ENCODE results near the gene METAP1D. TPM values are rescaled to one million over a fixed set of nuclear protein-coding genes. Genes with fewer than 3 reads are reported as not detected.

METAP1D gene
- total RNA-seq, 5 donors from 2014 or later (not counting 1 experiment from before 2014, with no cell fraction given), result 7.6 to 11.4 (median 10.1) TPM

DNA sequence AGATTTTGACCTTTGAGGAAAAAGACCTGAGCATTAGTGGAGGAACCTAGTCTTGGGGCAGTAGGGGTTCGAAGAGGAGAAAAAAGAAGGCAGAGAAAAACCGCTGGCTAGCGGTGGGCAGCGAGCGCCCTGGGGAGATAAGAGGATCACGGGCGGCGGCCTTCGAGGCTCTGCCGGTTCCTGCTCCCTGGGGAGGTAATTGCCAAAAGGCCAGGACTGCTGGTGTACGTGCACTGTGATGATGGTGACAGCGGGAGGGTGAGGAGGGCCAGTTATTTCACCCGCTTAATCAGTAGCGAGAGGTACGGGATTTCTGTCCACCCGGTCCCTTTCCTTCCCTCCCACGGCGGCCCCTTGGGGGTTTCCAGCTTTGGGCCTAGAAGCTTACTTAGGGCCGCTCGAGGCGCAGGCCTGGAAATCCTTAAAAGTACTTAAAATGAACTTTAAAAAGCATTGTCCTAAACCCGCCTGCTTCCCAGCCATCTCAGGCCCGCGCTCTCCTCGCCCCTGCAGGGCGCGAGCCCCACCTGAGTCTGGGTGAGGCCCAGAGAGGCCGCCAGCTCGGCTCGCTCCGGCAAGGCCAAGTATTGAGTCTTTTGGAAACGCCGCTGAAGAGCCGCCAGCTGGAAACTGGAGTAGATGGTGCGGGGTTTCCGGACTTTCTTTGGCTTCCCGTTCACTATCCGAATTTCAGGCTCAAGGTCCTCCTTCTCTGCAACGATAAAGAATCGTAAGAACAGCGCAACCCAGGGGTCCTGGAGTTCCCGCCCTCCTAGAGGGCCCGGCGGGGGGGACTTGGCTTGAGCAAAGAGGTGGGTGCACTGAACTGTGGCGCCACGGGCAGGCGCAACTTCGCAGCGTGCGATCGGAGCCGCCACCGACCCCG, 101.4 kb downstream of the METAP1D start:
- peaks cover 49 to 65% (median 60%) of the 10 kb centered on the region in 3 donors for H3K4me1 Mint-ChIP-seq
- H3K27me3 ChIP-seq (replicated peaks in 1 of 2; ENCODE audit: control insufficient read depth in 2 of 2, extremely low read depth in 1 of 2, insufficient read depth in 2 of 2, low read length in 1 of 2), result peaks cover 17 to 94% of the 10 kb centered on the region in 2 experiments
- peaks cover 52 to 82% of the 10 kb centered on the region in 2 donors for H3K27me3 Mint-ChIP-seq
- ATAC-seq (replicated peaks in 1 of 4), result peak in 1 of 4 experiments; percentile 9
- H3K4me3 ChIP-seq (ENCODE audit: control insufficient read depth in 1 of 2, extremely low read depth in 1 of 2, low read length in 1 of 2), result peak overlapping the region; percentile 52 to 77
- peak overlapping the region; percentile 75 to 86 (median 75) for H3K4me3 Mint-ChIP-seq
- 12% methylated on average over 45 of the region's 54 CpGs for WGBS (ENCODE audit: insufficient coverage)
- H3K9me3 ChIP-seq, result no peaks in the 10 kb centered on the region
- no peaks in the 10 kb centered on the region for H3K36me3 Mint-ChIP-seq
- H3K36me3 ChIP-seq (ENCODE audit: control insufficient read depth in 2 of 2, extremely low read depth in 1 of 2, insufficient read depth in 1 of 2, low read length in 1 of 2), result no peaks in the 10 kb centered on the region
- H3K27ac Mint-ChIP-seq, result peak overlapping the region in 1 of 2 donors; percentile 27
- CTCF ChIA-PET, result interaction anchor here (0.7 to 1.4 kb wide), 6 partner anchors 8 to 393 kb away, joined by 3 to 4 read pairs (median 4); partner anchors contain the start of gene HAT1 (in 1 of the 2)
- no peak overlapping the region for H3K27ac ChIP-seq (ENCODE audit: low read length)
- H3K4me1 ChIP-seq (ENCODE audit: control insufficient read depth in 1 of 2, extremely low read depth in 1 of 2, insufficient read depth in 2 of 2, low read length in 2 of 2), result peaks cover 34 to 88% of the 10 kb centered on the region in 2 experiments
- DNase-seq, result peak in 2 of 35 experiments; percentile 16 to 42
- POLR2A ChIA-PET, result no interaction called here
- H3K9me3 Mint-ChIP-seq, result no peaks in the 10 kb centered on the region

DNA sequence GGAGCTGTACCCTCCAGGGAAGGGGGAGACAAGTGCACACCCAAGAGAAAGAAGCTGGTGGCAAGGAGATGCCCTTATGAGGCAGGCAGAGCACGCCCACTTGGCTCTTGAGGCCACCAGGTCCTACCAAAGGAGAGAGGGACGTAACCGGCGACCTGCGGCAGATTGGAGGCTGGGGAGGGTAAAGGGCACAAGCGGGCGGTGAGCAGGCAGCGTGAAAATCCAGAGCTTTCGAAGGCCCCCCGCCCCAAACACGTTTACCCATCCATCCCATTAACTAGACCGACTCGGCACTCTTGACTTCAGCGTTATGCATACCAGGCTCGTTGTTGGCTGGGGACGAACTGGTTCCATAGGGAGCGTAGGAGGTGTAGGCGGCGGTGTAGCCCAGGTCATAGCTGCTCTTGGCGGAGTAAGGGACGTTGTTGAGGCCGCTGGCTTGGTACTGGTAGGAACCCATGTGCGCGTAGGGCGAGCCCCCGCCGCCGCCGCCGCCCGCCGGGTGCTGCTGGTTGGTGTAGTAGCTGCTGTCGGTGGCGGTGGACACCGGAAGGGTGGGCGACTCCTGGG, 102.2 kb downstream of the METAP1D start:
- H3K27me3 ChIP-seq (replicated peaks in 1 of 2; ENCODE audit: control insufficient read depth in 2 of 2, extremely low read depth in 1 of 2, insufficient read depth in 2 of 2, low read length in 1 of 2), result peaks cover 17 to 94% of the 10 kb centered on the region in 2 experiments
- Mint-ChIP-seq H3K4me3 (peak overlapping the region; percentile 75 to 86 (median 75)), H3K36me3 (no peaks in the 10 kb centered on the region), H3K27ac (no peak overlapping the region), H3K27me3 (peaks cover 47 to 83% of the 10 kb centered on the region in 2 donors), H3K4me1 (peaks cover 49 to 65% (median 57%) of the 10 kb centered on the region in 3 donors), H3K9me3 (no peaks in the 10 kb centered on the region)
- no peaks in the 10 kb centered on the region for H3K9me3 ChIP-seq
- WGBS (ENCODE audit: insufficient coverage), result 1% methylated on average over 24 of the region's 36 CpGs
- peak overlapping the region; percentile 52 to 77 for H3K4me3 ChIP-seq (ENCODE audit: control insufficient read depth in 1 of 2, extremely low read depth in 1 of 2, low read length in 1 of 2)
- peaks cover 29 to 88% of the 10 kb centered on the region in 2 experiments for H3K4me1 ChIP-seq (ENCODE audit: control insufficient read depth in 1 of 2, extremely low read depth in 1 of 2, insufficient read depth in 2 of 2, low read length in 2 of 2)
- no peaks in the 10 kb centered on the region for H3K36me3 ChIP-seq (ENCODE audit: control insufficient read depth in 2 of 2, extremely low read depth in 1 of 2, insufficient read depth in 1 of 2, low read length in 1 of 2)
- peak; percentile 15 to 31 (median 24) for ATAC-seq (replicated peaks in 1 of 4)
- H3K27ac ChIP-seq (ENCODE audit: low read length), result no peak overlapping the region
- ChIA-PET CTCF (interaction anchor here (0.7 to 1.4 kb wide), 7 partner anchors 9 to 394 kb away, joined by 3 to 4 read pairs (median 3); partner anchors contain the start of gene HAT1 (in 1 of the 2)), POLR2A (no interaction called here)
- peak in 5 of 35 experiments; percentile 23 to 50 (median 40) for DNase-seq

DNA sequence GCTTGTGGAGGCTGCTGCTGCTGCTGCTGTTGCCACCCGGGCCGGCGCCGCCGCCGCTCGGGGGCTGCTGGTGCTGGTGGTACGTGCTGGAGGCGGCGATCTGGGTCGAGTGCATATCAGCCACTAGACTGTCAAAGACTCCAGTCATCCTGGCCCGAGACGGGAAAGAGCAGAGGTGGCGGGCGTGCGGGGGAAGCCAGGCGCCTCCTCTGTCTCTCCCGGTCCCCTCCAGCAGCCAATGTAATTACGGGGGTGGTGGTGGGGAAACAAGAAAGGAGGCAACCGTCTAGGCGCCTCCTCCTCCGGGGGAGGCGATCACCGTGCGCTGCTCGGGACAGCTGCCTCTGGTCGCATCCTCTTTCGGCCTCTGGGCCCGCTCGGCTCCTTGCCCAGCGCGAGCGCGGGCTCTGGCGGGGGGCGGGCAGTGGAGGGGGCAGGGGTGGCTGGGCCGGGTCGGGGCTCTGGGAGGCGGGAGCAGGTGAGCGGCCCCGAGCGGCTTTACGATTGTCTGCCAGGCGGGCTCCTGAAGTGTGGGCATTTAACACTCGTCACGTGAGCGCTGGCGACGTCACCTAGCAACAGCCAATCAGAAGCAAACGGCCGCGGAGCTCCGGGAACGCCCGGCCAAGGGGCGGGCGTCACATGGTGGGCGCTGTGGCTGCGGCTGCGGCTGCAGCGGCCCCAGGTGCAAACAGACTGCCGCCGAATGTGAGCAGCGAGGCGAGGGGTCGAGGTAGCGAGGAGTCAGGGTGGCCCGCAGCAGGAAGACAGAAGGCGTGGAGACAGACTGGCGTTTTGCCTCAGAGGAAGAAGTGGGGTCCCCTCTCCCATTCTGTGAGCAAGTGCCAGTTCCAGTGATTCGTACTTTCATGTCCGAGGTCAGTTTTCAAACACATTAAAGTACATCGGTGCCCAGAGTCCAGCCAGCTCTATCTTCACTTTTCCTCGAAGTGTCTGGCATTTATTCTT, 102.9 kb downstream of the METAP1D start, which contains the start of gene DLX2:
Gene DLX2, minus strand, starts transcription at position 510 of the 969 bp plus-strand sequence. Its CDS starts 362 bp downstream, at position 148.
- peak within 1 kb of the TSS in 1 of 2 donors; percentile 44 for H3K27ac Mint-ChIP-seq
- H3K9me3 Mint-ChIP-seq, result no peaks in the 10 kb centered on the region
- ChIA-PET CTCF (interaction anchor here (0.9 to 2.4 kb wide), 6 partner anchors 11 to 394 kb away, joined by 3 to 9 read pairs (median 4); partner anchors contain the start of gene DLX1 (in 1 of the 2)), POLR2A (no interaction called here)
- Histone ChIP-seq H3K27ac (ENCODE audit: low read length) (no peak within 1 kb of the TSS), H3K4me1 (ENCODE audit: control insufficient read depth in 1 of 2, extremely low read depth in 1 of 2, insufficient read depth in 2 of 2, low read length in 2 of 2) (peaks cover 26 to 85% of the 10 kb centered on the region in 2 experiments), H3K9me3 (no peaks in the 10 kb centered on the region), H3K4me3 (ENCODE audit: control insufficient read depth in 1 of 2, extremely low read depth in 1 of 2, low read length in 1 of 2) (peak within 1 kb of the TSS; percentile 52 to 77), H3K36me3 (ENCODE audit: control insufficient read depth in 2 of 2, extremely low read depth in 1 of 2, insufficient read depth in 1 of 2, low read length in 1 of 2) (no peaks in the 10 kb centered on the region), H3K27me3 (replicated peaks in 1 of 2; ENCODE audit: control insufficient read depth in 2 of 2, extremely low read depth in 1 of 2, insufficient read depth in 2 of 2, low read length in 1 of 2) (peaks cover 16 to 94% of the 10 kb centered on the region in 2 experiments)
- ATAC-seq (replicated peaks in 1 of 4) (peak; percentile 20 to 57 (median 26)), DNase-seq (peak in 15 of 35 experiments; percentile 17 to 77 (median 44))
- H3K4me3 Mint-ChIP-seq, result peak within 1 kb of the TSS; percentile 75 to 86 (median 75)
- under 1% methylated on average over 59 of the region's 74 CpGs for whole genome bisulfite sequencing (ENCODE audit: insufficient coverage)
- no peaks in the 10 kb centered on the region for H3K36me3 Mint-ChIP-seq
- peaks cover 49 to 58% (median 54%) of the 10 kb centered on the region in 3 donors for H3K4me1 Mint-ChIP-seq
- H3K27me3 Mint-ChIP-seq, result peaks cover 47 to 82% of the 10 kb centered on the region in 2 donors

DNA sequence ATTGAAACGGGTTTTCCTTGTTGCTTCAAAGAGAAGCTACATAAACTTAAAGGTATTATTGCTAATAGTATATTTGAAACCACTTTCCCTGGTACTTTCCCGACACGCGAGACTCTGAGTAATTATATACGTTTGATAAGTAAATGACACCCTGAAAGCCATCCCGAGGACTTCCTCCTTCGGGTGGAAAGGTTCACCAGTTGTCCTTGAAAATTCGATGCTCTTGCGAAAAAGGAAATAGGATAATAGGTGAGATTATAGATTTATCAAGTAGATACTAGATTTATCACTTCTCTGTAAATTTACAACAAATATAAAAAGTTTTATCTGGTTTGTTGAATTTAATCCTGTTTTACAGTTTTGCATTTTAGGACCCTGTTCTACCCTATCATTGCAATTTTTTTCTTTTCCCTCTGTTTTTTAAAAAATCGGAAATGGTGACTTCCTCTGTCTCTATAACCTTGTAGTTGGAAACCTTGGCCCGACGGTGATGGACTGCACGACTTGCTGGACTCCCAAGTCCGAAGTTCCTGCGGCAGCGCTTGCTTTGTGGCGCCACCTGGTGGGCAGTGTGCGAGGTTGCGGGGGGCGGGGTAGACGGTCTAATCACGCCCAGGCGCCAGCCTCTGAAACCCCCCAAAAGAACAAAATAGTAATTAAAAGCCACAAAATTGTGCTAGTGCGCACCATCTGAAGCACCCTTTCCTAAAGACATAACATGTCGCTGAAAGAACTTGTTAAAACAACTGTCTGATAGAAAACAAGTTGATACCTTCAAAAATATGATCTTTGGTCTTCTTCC, 103.9 kb downstream of the METAP1D start:
- Mint-ChIP-seq H3K27me3 (peaks cover 52 to 84% of the 10 kb centered on the region in 2 donors), H3K9me3 (no peaks in the 10 kb centered on the region), H3K4me1 (peaks cover 54 to 61% (median 59%) of the 10 kb centered on the region in 3 donors), H3K27ac (peak overlapping the region in 1 of 2 donors; percentile 44), H3K4me3 (peak overlapping the region; percentile 47 to 86 (median 75)), H3K36me3 (no peaks in the 10 kb centered on the region)
- no peak overlapping the region for H3K27ac ChIP-seq (ENCODE audit: low read length)
- ATAC-seq (replicated peaks in 1 of 4) (peak in 2 of 4 experiments; percentile 17 to 34), DNase-seq (peak in 32 of 35 experiments; percentile 33 to 82 (median 60))
- H3K9me3 ChIP-seq, result no peaks in the 10 kb centered on the region
- H3K4me3 ChIP-seq (ENCODE audit: control insufficient read depth in 1 of 2, extremely low read depth in 1 of 2, low read length in 1 of 2), result peak overlapping the region in 1 of 2 donors; percentile 77
- 2% methylated on average over 7 of the region's 25 CpGs for WGBS (ENCODE audit: insufficient coverage)
- peaks cover 23 to 94% of the 10 kb centered on the region in 2 experiments for H3K27me3 ChIP-seq (replicated peaks in 1 of 2; ENCODE audit: control insufficient read depth in 2 of 2, extremely low read depth in 1 of 2, insufficient read depth in 2 of 2, low read length in 1 of 2)
- POLR2A ChIA-PET, result no interaction called here
- H3K4me1 ChIP-seq (ENCODE audit: control insufficient read depth in 1 of 2, extremely low read depth in 1 of 2, insufficient read depth in 2 of 2, low read length in 2 of 2), result peaks cover 26 to 85% of the 10 kb centered on the region in 2 experiments
- no peaks in the 10 kb centered on the region for H3K36me3 ChIP-seq (ENCODE audit: control insufficient read depth in 2 of 2, extremely low read depth in 1 of 2, insufficient read depth in 1 of 2, low read length in 1 of 2)
- CTCF ChIA-PET, result interaction anchor here (0.5 to 2.4 kb wide), 4 partner anchors 19 to 1704 kb away, joined by 3 to 9 read pairs (median 4); partner anchors contain the start of gene DLX1 (in 1 of the 2)

DNA sequence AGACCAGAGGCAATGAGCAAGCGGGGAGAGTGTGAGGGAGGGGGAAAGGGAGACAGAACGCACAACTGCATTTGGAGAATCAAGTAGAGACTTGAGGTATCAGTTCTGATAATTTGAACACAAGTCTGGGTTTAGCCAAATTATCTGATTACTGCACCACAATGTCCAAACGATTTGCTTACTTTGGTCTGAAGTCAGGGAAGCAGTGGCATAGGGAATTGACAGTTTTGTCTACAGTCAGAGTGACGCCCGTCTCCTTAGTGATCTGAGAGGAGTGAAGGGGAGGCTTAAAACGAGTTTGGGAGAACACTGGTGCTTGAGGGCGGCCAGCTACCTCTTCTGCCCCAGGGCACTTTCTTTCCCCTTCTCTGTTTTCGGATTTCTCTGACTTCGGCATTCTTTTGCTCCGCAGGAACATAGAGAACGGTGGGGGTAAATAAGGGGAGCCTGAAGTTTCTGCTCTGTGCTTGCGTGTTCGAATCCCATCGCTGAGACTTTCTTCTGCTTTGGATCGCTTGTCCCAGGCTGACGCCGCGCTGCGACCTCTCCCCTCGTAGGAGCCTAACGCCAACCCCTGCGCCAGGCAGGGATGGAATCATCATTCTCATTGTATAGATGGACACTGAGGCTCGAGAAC, 105.8 kb downstream of the METAP1D start:
- H3K27me3 ChIP-seq (replicated peaks in 1 of 2; ENCODE audit: control insufficient read depth in 2 of 2, extremely low read depth in 1 of 2, insufficient read depth in 2 of 2, low read length in 1 of 2), result peaks cover 24 to 91% of the 10 kb centered on the region in 2 experiments
- peak overlapping the region in 1 of 3 donors; percentile 28 for H3K4me3 Mint-ChIP-seq
- H3K4me3 ChIP-seq (ENCODE audit: control insufficient read depth in 1 of 2, extremely low read depth in 1 of 2, low read length in 1 of 2), result peak overlapping the region in 1 of 2 donors; percentile 79
- no peaks in the 10 kb centered on the region for H3K9me3 ChIP-seq
- H3K9me3 Mint-ChIP-seq, result no peaks in the 10 kb centered on the region
- H3K27me3 Mint-ChIP-seq, result peaks cover 62 to 89% of the 10 kb centered on the region in 2 donors
- H3K36me3 ChIP-seq (ENCODE audit: control insufficient read depth in 2 of 2, extremely low read depth in 1 of 2, insufficient read depth in 1 of 2, low read length in 1 of 2), result no peaks in the 10 kb centered on the region
- no peaks in the 10 kb centered on the region for H3K36me3 Mint-ChIP-seq
- H3K4me1 ChIP-seq (ENCODE audit: control insufficient read depth in 1 of 2, extremely low read depth in 1 of 2, insufficient read depth in 2 of 2, low read length in 2 of 2), result peaks cover 23 to 73% of the 10 kb centered on the region in 2 experiments
- H3K27ac ChIP-seq (ENCODE audit: low read length), result no peak overlapping the region
- CTCF ChIA-PET, result interaction anchor here in 1 of 2 donors (1.0 to 1.9 kb wide), 5 partner anchors 24 to 532 kb away, joined by 3 to 7 read pairs (median 3); no protein-coding TSS in a partner anchor
- 20% methylated on average over 16 of the region's 23 CpGs for WGBS (ENCODE audit: insufficient coverage)
- DNase-seq (peak in 2 of 35 experiments; percentile 1 to 20), ATAC-seq (replicated peaks in 1 of 4) (no peak)
- peaks cover 58 to 62% (median 61%) of the 10 kb centered on the region in 3 donors for H3K4me1 Mint-ChIP-seq
- POLR2A ChIA-PET, result no interaction called here
- no peak overlapping the region for H3K27ac Mint-ChIP-seq

All from T-cell (primary cell).